ENCODE data around the gene CHN2.
"Not testable (repeated sequence)": the region's sequence is repeated elsewhere in the genome, so short reads cannot be mapped to it uniquely, and the experiment has no call there.

CHN2 gene

DNA sequence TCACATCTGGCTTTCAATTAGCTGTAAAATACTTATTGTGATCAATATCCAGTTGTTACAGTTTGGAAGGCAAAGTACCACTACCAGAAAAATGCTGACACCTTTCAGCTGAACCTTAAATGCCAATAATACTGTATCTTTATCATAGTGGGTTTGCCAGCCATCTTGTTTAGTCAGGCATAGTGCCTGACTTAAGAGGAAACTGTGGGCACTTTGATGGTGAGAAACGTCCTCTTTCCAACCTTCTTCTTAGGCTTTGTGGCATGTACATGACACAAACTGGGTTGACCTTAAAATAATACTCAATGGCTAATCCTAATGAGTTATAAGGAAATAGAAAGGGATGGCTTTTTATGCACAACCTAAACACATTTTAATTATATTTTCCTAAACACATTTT lies 316.8 kb downstream of the CHN2 start:
- DNase-seq: no peak

DNA sequence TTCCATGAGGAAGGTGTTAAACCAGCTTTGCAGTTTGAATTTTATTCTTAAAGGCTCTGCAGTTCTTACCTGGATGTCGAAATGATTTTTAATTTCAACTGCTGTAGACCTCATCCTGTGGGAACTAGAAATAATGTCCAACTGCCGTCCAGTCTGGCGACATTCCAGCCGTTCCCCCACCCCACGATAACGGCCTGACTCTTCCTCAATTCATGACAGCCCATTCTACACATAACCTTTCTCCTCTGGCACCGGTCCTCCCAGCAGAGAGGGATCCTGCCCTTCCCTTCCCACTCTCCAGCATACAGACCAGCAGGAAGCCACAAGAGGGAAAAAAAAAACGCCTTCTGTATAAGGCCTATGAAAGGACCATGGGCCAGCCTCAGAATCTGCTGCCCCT lies 317.3 kb downstream of the CHN2 start:
- DNase-seq: no peak

DNA sequence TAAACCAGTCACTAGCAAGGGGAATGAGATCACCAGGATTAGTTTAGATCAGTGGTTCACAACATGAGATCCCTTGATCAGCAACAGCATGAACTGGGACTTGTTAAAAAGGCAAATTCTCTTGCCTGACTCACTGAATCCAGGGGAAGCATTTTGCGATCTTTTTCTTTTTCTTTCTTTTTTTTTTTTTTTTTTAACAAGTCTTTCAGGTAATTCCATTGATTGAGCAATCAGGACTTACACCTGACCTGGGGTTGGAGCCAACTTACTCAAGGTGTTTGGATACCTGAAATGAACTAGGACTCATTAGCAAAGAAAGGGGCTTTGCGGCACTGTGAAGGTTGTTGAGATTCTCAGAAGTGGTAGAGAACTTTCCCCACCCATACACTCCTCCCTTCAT lies 321.9 kb downstream of the CHN2 start:
- no peak for DNase-seq

DNA sequence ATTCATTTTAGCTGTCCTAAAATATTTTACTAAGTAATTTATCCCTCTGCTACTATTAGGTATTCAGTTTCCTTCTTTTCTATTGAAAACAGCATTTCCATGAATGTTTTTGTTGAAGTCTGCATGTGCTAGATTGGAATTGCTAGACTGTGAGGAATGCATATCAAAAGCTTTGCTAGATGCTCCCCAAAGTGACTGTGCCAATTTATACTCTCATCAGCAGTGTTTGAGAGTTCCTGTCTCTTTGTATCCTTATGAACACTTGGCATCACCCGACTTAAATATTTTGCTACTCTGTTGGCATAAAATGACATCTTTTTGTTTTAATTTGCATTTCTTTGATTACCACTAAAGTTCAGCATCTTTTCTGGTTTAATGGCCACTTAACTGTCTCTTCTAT lies 324.0 kb downstream of the CHN2 start:
- DNase-seq: no peak

DNA sequence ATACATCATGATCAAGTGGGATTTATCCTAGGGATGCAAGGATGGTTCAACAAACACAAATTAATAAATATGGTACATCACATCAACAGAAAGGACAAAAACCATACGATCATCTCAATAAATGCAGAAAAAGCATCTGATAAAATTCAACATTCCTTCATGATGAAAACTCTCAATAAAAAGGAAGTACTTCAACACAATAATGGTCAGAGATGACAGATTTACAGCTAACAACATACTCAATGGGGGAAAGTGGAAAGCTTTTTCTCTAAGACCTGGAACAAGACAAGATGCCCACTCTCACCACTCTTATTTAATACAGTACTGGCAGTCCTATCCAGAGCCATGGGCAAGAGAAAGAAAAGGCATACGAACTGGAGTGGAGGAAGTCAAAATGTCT lies 329.2 kb downstream of the CHN2 start:
- no peak for DNase-seq

- no peak for DNase-seq
These were observed 333.0 kb downstream of the CHN2 start for GRCh38 chr7:29527505-29528108.

GRCh38 chr7:29528526-29528925 lies 334.0 kb downstream of the CHN2 start:
- not testable (repeated sequence) for DNase-seq

Measured in islet precursor cell (in vitro differentiated cells).